HepG2 (cell line): ENCODE results near the gene GPATCH4. TPM values are rescaled to one million over a fixed set of nuclear protein-coding genes. Genes with fewer than 3 reads are reported as not detected.

Experiments used
- ATAC-seq: fragments of 200-7000 bp; cut with Tn5 transposase; 3 replicates; pipeline ENCODE4 v1.9.1; 2020; ENCODE audit warnings: mild to moderate bottlenecking, moderate library complexity
- BruUV-seq: library from RNA; stranded (reverse); fragments of 400-500 nt; replicated peaks from 2 replicates; lab custom pipeline; 2021; lab: Mats Ljungman, UMichigan
- CTCF ChIA-PET: fragments of 300-600 bp; formaldehyde crosslinking; extraction: SDS; loops from one replicate; lab custom pipeline; 2021; ENCODE audit warnings: low total read pairs, inconsistent platforms, low intra/inter-chr PET ratio; lab: Yijun Ruan, JAX
- POLR2A ChIA-PET: fragments of 350-600 bp; sonication (Branson Sonifier 250); formaldehyde crosslinking; loops from one replicate; lab custom pipeline; 2020; ENCODE audit warnings: antibody characterized with exemption, inconsistent platforms; lab: Yijun Ruan, JAX
- DNase-seq: peaks from one replicate; pipeline ENCODE4 v3.0.0-alpha.2; 2015; ENCODE audit warnings: low spot score
- FAIRE-seq: peaks from 3 replicates; lab custom pipeline; 2011; peaks lifted over from hg19 to GRCh38; lab: Jason Lieb, UNC
- H2AFZ ChIP-seq: one replicate; pipeline ENCODE4 v1.6.1; 2011; ENCODE audit warnings: low read length, inconsistent platforms
- H3K27ac ChIP-seq: fragments of 300-600 bp; 3 replicates; pipeline ENCODE4 v1.8.0; 2011; ENCODE audit warnings: mixed run types, mild to moderate bottlenecking, mixed read lengths, low read length, inconsistent platforms; ENCODE audit not compliant: insufficient read depth; ENCODE audit errors: extremely low read length
- H3K27me3 ChIP-seq, 2 experiments: fragments of 200-600 bp in 1 of 2; 2 replicates in 1 of 2; 3 replicates in 1 of 2; pipeline versions ENCODE4 v1.6.0 to v1.8.0; 2011; ENCODE audit warnings: low read length in 2 of 2, mild to moderate bottlenecking in 2 of 2, moderate library complexity in 2 of 2, inconsistent platforms in 1 of 2; ENCODE audit not compliant: insufficient read depth in 2 of 2, control insufficient read depth in 1 of 2
- H3K36me3 ChIP-seq, 2 experiments: fragments of 200-600 bp in 1 of 2; replicated peaks in 1 of 2; 2 replicates in 1 of 2; 3 replicates in 1 of 2; pipeline versions ENCODE4 v1.5.1 to v1.8.0; 2011; ENCODE audit warnings: low read length in 2 of 2, inconsistent platforms in 1 of 2; ENCODE audit not compliant: insufficient read depth in 2 of 2, control insufficient read depth in 1 of 2
- H3K4me1 ChIP-seq: 2 replicates; pipeline ENCODE4 v1.5.1; 2012; ENCODE audit warnings: low read length, inconsistent platforms; ENCODE audit not compliant: insufficient read depth
- H3K4me2 ChIP-seq: 2 replicates; pipeline ENCODE4 v1.6.0; 2011; ENCODE audit warnings: low read depth, low read length, inconsistent platforms
- H3K4me3 ChIP-seq, 3 experiments: fragments of 200-600 bp in 1 of 3; sonication (generic), shearing (Covaris generic) in 1 of 3; replicated peaks in 1 of 3; 2 replicates each; pipeline ENCODE4 v1.5.1; 2011 to 2016; ENCODE audit warnings: low read length in 3 of 3, inconsistent platforms in 2 of 3, low read depth in 2 of 3, mild to moderate bottlenecking in 2 of 3, control low read depth in 1 of 3, mixed read lengths in 1 of 3; ENCODE audit not compliant: insufficient read depth in 1 of 3
- H3K79me2 ChIP-seq: one replicate; pipeline ENCODE4 v1.6.1; 2011; ENCODE audit warnings: low read length, inconsistent platforms; ENCODE audit not compliant: insufficient read depth
- H3K9ac ChIP-seq: 2 replicates; pipeline ENCODE4 v1.6.0; 2011; ENCODE audit warnings: mild to moderate bottlenecking, low read depth, low read length, inconsistent platforms; ENCODE audit not compliant: insufficient read depth
- H3K9me3 ChIP-seq: 2 replicates; pipeline ENCODE4 v1.5.1; 2012; ENCODE audit warnings: mild to moderate bottlenecking, low read length
- H4K20me1 ChIP-seq: 2 replicates; pipeline ENCODE4 v1.6.0; 2011; ENCODE audit warnings: inconsistent platforms, mild to moderate bottlenecking, low read length, moderate library complexity; ENCODE audit not compliant: insufficient read depth
- BRCA1 ChIP-seq: sonication (generic); formaldehyde crosslinking; IDR thresholded peaks from 2 replicates; pipeline ENCODE4 v1.4.0; 2020; ENCODE audit warnings: missing genetic modification reagents
- FOXC1 ChIP-seq: sonication (generic); formaldehyde crosslinking; IDR thresholded peaks from 2 replicates; pipeline ENCODE4 v1.8.0; 2022; ENCODE audit warnings: mild to moderate bottlenecking, missing genetic modification reagents, borderline replicate concordance
- FOXK1 ChIP-seq: sonication (generic); formaldehyde crosslinking; IDR thresholded peaks from 2 replicates; pipeline ENCODE4 v1.4.0; 2020; ENCODE audit warnings: low read depth, missing genetic modification reagents, borderline replicate concordance
- IRX3 ChIP-seq: sonication (generic); formaldehyde crosslinking; IDR thresholded peaks from 2 replicates; pipeline ENCODE4 v1.8.1; 2023; ENCODE audit warnings: mild to moderate bottlenecking, low read depth, missing genetic modification reagents, borderline replicate concordance
- MED1 ChIP-seq: sonication (generic); formaldehyde crosslinking; IDR thresholded peaks from 2 replicates; pipeline ENCODE4 v1.4.0; 2020; ENCODE audit warnings: missing genetic modification reagents
- MNT ChIP-seq: fragments of 450-650 bp; IDR thresholded peaks from 2 replicates; pipeline ENCODE4 v1.6.1; 2016
- PHB2 ChIP-seq: fragments of 450-650 bp; IDR thresholded peaks from 2 replicates; pipeline ENCODE4 v1.6.1; 2018; ENCODE audit not compliant: partially characterized antibody
- RFX3 ChIP-seq: IDR thresholded peaks from 2 replicates; pipeline ENCODE4 v1.6.1; 2016; ENCODE audit warnings: missing biosample characterization, missing genetic modification reagents
- SALL2 ChIP-seq: sonication (generic); formaldehyde crosslinking; IDR thresholded peaks from 2 replicates; pipeline ENCODE4 v1.8.1; 2023; ENCODE audit warnings: mild to moderate bottlenecking, missing genetic modification reagents, inconsistent platforms
- SSRP1 ChIP-seq: IDR thresholded peaks from 2 replicates; pipeline ENCODE4 v1.6.1; 2016; ENCODE audit warnings: control low read depth
- STAT5B ChIP-seq: sonication (generic); formaldehyde crosslinking; IDR thresholded peaks from 2 replicates; pipeline ENCODE4 v1.4.0; 2020; ENCODE audit warnings: missing genetic modification reagents
- TRIM24 ChIP-seq: sonication (generic); formaldehyde crosslinking; IDR thresholded peaks from 2 replicates; pipeline ENCODE4 v1.8.0; 2022; ENCODE audit warnings: mild to moderate bottlenecking, missing genetic modification reagents
- ZC3H13 ChIP-seq: sonication (generic); formaldehyde crosslinking; IDR thresholded peaks from 2 replicates; pipeline ENCODE4 v1.8.1; 2023; ENCODE audit warnings: mild to moderate bottlenecking, missing genetic modification reagents, moderate library complexity
- ZIK1 ChIP-seq: sonication (generic); formaldehyde crosslinking; IDR thresholded peaks from 2 replicates; pipeline ENCODE4 v1.5.0; 2020; ENCODE audit warnings: mild to moderate bottlenecking, low read depth, missing genetic modification reagents, borderline replicate concordance
- ZNF256 ChIP-seq: sonication (generic); formaldehyde crosslinking; conservative IDR thresholded peaks from 2 replicates; pipeline ENCODE4 v1.4.0; 2020; ENCODE audit warnings: missing genetic modification reagents
- ZNF382 ChIP-seq: sonication (generic); formaldehyde crosslinking; IDR thresholded peaks from 2 replicates; pipeline ENCODE4 v1.5.0; 2020; ENCODE audit warnings: missing genetic modification reagents, mild to moderate bottlenecking, borderline replicate concordance
- ZNF496 ChIP-seq: sonication (generic); formaldehyde crosslinking; IDR thresholded peaks from 2 replicates; pipeline ENCODE4 v1.8.1; 2023; ENCODE audit warnings: mild to moderate bottlenecking, moderate library complexity, missing genetic modification reagents; ENCODE audit not compliant: insufficient replicate concordance
- ZNF572 ChIP-seq: sonication (generic); formaldehyde crosslinking; IDR thresholded peaks from 2 replicates; pipeline ENCODE4 v1.5.1; 2020; ENCODE audit warnings: mild to moderate bottlenecking, missing genetic modification reagents
- ZNF660 ChIP-seq: sonication (generic); formaldehyde crosslinking; IDR thresholded peaks from 2 replicates; pipeline ENCODE4 v1.5.1; 2020; ENCODE audit warnings: mild to moderate bottlenecking, low read depth, missing genetic modification reagents, borderline replicate concordance
- WGBS: methylation state at CpG from one replicate; pipeline ENCODE4 v1.1.6; 2017; ENCODE audit warnings: low lambda C conversion rate; 5-methylcytosine and 5-hydroxymethylcytosine counted together
- in situ Hi-C: cut with HindIII; loops from 2 replicates; pipeline ENCODE4 v1.10.0; 2017; ENCODE audit warnings: low pct_unique_long_range_greater_than_20kb; ENCODE audit not compliant: extremely low pct_ligation_motif_present
- intact Hi-C: fragments of 100-400 bp; cut with micrococcal nuclease; formaldehyde crosslinking; loops from one replicate; pipeline ENCODE4 v1.10.0; 2022; ENCODE audit not compliant: unreplicated experiment
- polyA plus RNA-seq, 8 experiments: library from polyadenylated mRNA; depleted of rRNA in 3 of 8; stranded (reverse) in 7 of 8; unstranded in 1 of 8; fragments of >200 nt; fragmentation: Illumina TruSeq in 4 of 8; extraction: Trizol in 4 of 8; gene quantifications; 2 replicates each; pipeline versions ENCODE4 v1.2.1 to v1.2.3, GENCODE V29; 2011 to 2016; ENCODE audit warnings: low read depth in 4 of 8, missing spikeins in 1 of 8, mixed read lengths in 1 of 8; ENCODE audit not compliant: insufficient read depth in 1 of 8
- total RNA-seq, 5 experiments: library from RNA; depleted of rRNA; stranded (reverse); fragments of >200 nt; fragmentation: Illumina TruSeq; extraction: Trizol; gene quantifications; 2 replicates each; pipeline ENCODE4 v1.2.3, GENCODE V29; 2016; ENCODE audit warnings: low read depth in 1 of 5

Gene GPATCH4
- total and polyA plus RNA-seq, 2 of the 13 experiments (the other 11 are each of a cell fraction or from before 2014, with no cell fraction given) = 19.2 to 37.9 TPM

DNA sequence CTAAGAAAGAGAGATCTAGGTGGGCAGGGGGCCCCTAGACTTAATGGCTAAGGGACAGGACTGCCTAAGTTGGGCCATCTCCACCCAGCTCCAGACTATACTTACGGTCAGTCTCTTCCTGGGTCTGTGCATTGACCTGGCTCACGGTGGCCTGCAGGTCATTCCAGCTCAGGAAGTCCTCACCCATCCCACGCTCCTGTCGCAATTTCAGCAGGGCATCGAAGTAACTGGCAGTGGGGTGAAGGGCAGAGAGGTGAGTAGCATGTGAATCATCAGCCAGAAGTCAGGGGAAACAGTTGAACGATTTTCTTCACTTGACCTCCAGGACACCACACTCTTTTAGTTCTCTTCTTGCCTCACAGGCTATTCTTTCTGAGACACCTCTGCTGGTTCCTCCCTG, 49.4 kb downstream of the GPATCH4 start:
- WGBS = 56% methylated on average over 1 of the region's 6 CpGs
- H3K9me3 ChIP-seq = no peaks in the 10 kb centered on the region
- no peak overlapping the region for H3K4me3 ChIP-seq
- H3K4me2 ChIP-seq = no peak overlapping the region
- H3K27me3 ChIP-seq = no peaks in the 10 kb centered on the region
- no peak for DNase-seq
- no TSS peak for BruUV-seq
- H2AFZ ChIP-seq = no peak overlapping the region
- peaks cover 7 to 44% of the 10 kb centered on the region in 2 experiments; a peak in 4 of 5 replicates for H3K36me3 ChIP-seq
- no peaks in the 10 kb centered on the region for H4K20me1 ChIP-seq
- H3K27ac ChIP-seq = no peak overlapping the region
- no peak for ATAC-seq
- ChIA-PET POLR2A (interaction anchor here (1.0 to 1.2 kb wide), 3 partner anchors 51 to 106 kb away, joined by 3 read pairs; no protein-coding TSS in a partner anchor), CTCF (no interaction called here)
- in situ Hi-C loops = no loop called here
- no peaks in the 10 kb centered on the region for H3K79me2 ChIP-seq
- TF ChIP-seq STAT5B (CRISPR knock-in tag) (no peak), FOXK1 (no peak), ZNF496 (CRISPR knock-in tag) (no peak), IRX3 (CRISPR knock-in tag) (no peak), BRCA1 (CRISPR knock-in tag) (no peak), SSRP1 (CRISPR knock-in tag) (no peak), PHB2 (no peak), SALL2 (CRISPR knock-in tag) (no peak), MED1 (no peak), ZIK1 (CRISPR knock-in tag) (no peak), RFX3 (CRISPR knock-in tag) (no peak), ZNF572 (CRISPR knock-in tag) (no peak), ZNF256 (CRISPR knock-in tag) (no peak), TRIM24 (no peak), FOXC1 (CRISPR knock-in tag) (no peak), ZNF660 (no peak), ZNF382 (CRISPR knock-in tag) (no peak), MNT (no peak), ZC3H13 (no peak)
- no peak overlapping the region for H3K9ac ChIP-seq
- intact Hi-C loops = loop anchor here (1.0 kb wide), 1 partner anchor 20 kb away; the partner anchor contains the start of gene IQGAP3
- FAIRE-seq = no peak
- peaks cover 15% of the 10 kb centered on the region for H3K4me1 ChIP-seq
